LNCaP clone FGC (cell line): Measurements from ENCODE around the gene SLC30A10.

Experiments used
- DNase-seq: peaks from one replicate; pipeline ENCODE4 v3.0.0-alpha.2; 2011; ENCODE audit warnings: low read depth
- H3K4me3 ChIP-seq: 2 replicates; pipeline ENCODE4 v1.5.1; 2011; ENCODE audit warnings: mild to moderate bottlenecking, low read depth, low read length, control low read depth
- TF ChIP-seq, protein P1 (sequence below): IDR thresholded peaks from 2 replicates; pipeline ENCODE4 v1.5.1; 2012; ENCODE audit warnings: mild to moderate bottlenecking; ENCODE audit not compliant: control insufficient read depth, insufficient read depth; ENCODE audit errors: extremely low read depth

SLC30A10 gene

DNA sequence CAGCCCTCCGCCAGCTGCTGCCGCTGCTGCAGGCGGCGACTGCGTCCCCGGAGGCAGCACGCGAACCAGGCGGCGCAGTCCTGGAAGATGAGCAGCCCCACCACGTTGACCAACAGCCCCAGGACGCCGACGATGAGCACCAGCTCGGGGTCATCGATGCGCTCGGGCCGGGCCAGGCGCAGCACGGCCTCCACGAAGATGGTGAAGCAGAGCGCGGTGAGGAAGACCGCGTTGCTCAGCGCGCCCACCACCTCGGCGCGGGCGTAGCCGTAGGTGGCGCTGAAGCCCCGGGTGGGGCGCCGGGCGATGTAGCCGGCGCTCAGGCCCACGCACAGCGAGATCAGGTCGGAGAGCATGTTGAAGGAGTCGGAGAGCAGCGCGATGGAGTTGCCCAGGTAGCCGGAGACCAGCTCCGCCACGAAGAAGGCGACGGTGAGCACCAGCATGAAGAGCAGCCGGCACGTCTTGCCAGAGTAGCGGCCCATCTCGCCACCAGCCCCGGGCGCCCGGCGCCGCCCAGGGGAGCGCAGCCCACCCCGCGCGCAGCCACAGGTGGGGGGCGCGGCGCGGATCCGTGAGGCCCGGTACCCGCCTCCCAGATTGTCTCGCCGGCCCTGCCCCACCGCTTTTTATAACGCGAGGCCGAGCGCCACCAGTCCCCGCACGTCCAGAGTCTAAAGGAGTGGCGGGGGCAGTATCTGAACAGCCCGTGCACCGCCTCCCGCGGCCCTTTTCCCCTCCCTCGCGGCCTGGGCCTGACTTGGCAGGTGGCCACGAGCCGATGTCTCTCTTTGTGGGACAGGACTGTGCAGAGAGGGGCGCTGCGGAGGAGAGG is at the start of gene SLC30A10:
Gene SLC30A10 (minus strand): TSS at position 602 of the 835 bp plus-strand sequence. CDS start 117 bp downstream, at position 485.
- no peak for DNase-seq
- no peak within 1 kb of the TSS for H3K4me3 ChIP-seq
- TF ChIP-seq, protein P1, sequence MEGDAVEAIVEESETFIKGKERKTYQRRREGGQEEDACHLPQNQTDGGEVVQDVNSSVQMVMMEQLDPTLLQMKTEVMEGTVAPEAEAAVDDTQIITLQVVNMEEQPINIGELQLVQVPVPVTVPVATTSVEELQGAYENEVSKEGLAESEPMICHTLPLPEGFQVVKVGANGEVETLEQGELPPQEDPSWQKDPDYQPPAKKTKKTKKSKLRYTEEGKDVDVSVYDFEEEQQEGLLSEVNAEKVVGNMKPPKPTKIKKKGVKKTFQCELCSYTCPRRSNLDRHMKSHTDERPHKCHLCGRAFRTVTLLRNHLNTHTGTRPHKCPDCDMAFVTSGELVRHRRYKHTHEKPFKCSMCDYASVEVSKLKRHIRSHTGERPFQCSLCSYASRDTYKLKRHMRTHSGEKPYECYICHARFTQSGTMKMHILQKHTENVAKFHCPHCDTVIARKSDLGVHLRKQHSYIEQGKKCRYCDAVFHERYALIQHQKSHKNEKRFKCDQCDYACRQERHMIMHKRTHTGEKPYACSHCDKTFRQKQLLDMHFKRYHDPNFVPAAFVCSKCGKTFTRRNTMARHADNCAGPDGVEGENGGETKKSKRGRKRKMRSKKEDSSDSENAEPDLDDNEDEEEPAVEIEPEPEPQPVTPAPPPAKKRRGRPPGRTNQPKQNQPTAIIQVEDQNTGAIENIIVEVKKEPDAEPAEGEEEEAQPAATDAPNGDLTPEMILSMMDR = no peak

DNA sequence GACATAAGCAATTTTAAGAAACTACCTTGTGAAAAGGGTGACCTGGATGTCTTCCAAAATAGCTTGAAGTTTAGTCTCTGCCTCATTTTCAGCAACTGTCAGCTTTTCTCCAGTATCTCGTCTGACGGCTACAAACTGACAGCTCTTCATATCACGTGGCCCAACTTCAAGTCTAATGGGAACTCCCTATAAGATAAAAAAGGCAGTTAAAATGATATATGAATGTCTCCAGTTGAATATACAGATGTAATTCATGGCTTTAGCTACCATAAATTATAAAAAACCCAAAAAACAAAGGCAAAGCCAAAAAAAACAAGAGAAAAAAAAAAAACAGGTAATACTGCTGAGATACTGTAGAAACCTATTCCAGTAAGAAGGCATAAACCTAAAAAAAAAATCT is 44.9 kb upstream of the SLC30A10 start:
- TF ChIP-seq, protein P1 = no peak
- no peak for DNase-seq

DNA sequence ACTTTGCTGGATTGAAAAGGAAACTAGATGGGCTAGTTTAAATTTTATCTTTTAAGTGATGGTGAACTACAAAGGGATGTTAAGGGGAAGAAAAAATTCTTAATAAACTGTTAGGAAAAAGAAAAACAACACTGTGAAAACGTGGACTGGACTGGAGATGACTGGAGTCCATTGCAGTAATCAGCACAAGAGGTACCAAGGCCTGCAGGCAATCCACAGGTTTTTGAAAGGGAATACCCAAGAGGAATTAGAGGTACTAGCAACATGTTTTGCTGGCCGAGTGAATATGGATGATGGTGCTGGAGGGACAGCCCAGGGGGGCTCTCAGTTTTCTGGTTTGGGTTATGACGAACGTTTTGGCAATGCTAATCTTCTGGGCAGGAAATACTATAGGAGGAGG is 39.0 kb upstream of the SLC30A10 start:
- H3K4me3 ChIP-seq = no peak overlapping the region
- no peak for DNase-seq
- TF ChIP-seq, protein P1 = no peak

More for the DNA sequence above, 44.9 kb upstream of the SLC30A10 start:
- H3K4me3 ChIP-seq = no peak overlapping the region

DNA sequence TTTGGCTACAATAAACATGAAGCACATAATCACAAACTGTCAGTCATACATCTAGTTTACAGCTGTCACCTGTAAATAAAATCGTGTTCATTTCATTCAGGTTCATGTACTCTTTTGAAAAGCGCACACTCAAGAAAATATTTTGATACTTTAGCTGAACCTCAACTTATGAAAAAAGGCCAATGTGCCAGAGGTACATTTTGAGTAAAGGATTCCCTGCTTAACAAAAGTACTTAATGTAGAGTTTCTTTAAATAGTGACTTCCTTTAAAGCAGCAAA is 37.7 kb upstream of the SLC30A10 start:
- TF ChIP-seq, protein P1 = no peak
- H3K4me3 ChIP-seq = no peak overlapping the region
- no peak for DNase-seq

DNA sequence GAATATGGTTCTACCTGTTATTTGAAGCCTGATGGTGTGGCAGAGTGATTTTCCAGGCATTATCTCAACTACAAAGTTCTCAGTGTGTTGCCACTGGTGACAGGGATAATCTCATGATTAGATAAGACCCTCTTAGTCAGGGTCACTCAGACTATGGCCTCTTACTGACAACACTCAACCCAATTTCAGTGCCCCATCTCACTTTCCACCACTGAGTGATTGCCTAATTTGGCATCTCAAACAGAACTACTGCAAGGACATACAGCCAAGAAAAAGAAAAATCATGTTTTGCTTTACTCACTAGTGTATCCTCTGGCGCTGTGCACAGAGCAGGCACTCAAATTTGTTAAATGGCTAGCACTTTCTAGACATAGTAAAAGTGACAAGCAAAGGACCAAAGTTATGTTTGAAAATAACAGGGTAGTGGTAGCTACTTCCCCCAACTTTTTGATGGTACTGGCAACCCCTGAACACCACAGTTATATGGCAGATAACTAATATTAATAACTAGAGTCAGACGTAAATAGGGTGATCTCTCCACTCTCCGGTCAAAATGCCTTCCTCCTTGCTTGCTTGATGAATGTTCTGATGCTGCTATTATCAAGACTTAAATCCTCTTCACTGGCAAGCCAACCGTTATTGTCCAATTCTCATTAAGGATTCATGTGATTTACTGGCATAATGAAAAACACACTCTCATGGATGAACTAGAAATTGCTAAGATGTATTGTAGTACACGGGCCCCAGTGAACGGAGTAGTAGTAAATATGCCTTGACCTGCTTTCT is 37.1 kb upstream of the SLC30A10 start:
- H3K4me3 ChIP-seq = no peak overlapping the region
- TF ChIP-seq, protein P1 = no peak
- DNase-seq = no peak

DNA sequence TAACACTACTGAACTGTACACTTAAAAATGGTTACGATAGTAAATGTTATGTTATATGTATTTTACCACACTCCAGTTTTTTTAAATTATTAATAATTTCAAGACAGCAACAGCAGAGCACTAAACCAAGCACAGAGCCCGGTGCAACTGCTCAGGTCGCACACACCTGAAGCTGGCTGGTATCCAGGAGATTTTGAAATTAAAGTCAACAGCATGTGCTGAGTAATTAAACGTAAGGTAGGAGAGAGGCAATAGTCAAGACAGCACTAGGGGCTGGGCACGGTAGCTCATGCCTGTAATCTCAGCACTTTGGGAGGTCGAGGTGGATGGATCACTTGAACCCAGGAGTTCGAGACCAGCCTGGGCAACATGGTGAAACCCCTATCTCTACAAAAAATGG is 35.1 kb upstream of the SLC30A10 start:
- DNase-seq = peak; percentile 67
- no peak overlapping the region for H3K4me3 ChIP-seq
- TF ChIP-seq, protein P1 = no peak
